ENCODE results near the gene DIPK2A.

Gene DIPK2A

DNA sequence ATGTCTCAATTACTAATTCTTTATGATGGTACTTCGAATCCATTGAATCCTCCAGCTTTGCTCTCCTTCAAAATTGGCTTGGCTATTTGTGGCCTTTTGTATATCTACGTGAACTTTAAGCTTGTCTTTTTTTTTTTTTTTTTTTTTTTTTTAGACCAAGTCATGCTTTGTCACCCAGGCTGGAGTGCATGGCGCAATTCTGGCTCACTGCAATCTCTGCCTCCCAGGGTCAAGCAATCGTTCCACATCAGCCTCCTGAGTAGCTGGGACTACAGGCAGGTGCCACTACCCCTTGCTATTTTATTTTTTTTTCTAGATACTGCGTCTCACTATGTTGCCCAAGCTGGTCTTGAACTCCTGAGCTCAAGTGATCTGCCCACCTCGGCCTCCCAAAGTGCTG lies 7.7 kb upstream of the DIPK2A start:
- Mint-ChIP-seq H3K36me3 (ENCODE audit: low read depth) (no peaks in the 10 kb centered on the region), H3K4me3 (no peak overlapping the region), H3K4me1 (ENCODE audit: low read depth) (no peaks in the 10 kb centered on the region), H3K27ac (no peak overlapping the region), H3K9me3 (peaks cover 7% of the 10 kb centered on the region), H3K27me3 (peaks cover 30% of the 10 kb centered on the region)
- DNase-seq = no peak

DNA sequence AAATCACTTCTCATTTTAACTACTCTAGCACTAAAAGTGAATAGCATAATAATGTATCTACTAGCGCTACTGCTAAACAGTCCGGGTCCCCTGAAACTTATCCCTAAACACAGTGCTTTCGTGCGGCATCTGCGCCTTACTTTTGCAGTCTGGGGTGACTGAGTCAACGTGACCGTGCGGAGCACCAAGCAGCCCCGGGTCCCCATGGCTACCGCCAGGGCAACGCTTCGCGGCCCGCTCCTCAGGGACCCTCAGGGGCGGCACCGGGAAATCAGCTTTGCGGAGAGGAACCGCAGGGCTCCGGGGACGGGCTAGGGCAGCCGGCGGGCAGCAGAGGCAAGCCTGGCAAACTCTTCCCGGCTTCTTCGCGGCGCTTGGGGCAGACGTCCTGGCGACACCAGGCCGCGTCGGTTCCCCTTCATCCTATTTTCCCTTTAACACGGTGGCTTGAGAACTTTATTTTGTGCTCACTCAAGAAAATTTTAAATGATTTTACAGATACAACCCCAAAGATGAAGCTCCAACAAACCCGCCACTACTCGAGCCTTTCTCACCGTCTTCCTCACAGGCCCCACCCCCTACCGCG lies 757 bp upstream of the DIPK2A start:
- Mint-ChIP-seq H3K27me3 (peaks cover 19% of the 10 kb centered on the region), H3K4me1 (ENCODE audit: low read depth) (peaks cover 25% of the 10 kb centered on the region), H3K36me3 (ENCODE audit: low read depth) (peaks cover 11% of the 10 kb centered on the region), H3K27ac (peak overlapping the region; percentile 99), H3K9me3 (no peaks in the 10 kb centered on the region), H3K4me3 (peak overlapping the region; percentile 88)
- peak; percentile 74 for DNase-seq

- H3K4me1 Mint-ChIP-seq (ENCODE audit: low read depth) = peaks cover 33% of the 10 kb centered on the region
- peak; percentile 80 for DNase-seq
- no peaks in the 10 kb centered on the region for H3K9me3 Mint-ChIP-seq
- H3K4me3 Mint-ChIP-seq = peak overlapping the region; percentile 88
- peaks cover 11% of the 10 kb centered on the region for H3K36me3 Mint-ChIP-seq (ENCODE audit: low read depth)
- H3K27me3 Mint-ChIP-seq = peaks cover 13% of the 10 kb centered on the region
- peak overlapping the region; percentile 99 for H3K27ac Mint-ChIP-seq
Measured at GRCh38 chr3:143972155-143972504, 507 bp downstream of the DIPK2A start.

DNA sequence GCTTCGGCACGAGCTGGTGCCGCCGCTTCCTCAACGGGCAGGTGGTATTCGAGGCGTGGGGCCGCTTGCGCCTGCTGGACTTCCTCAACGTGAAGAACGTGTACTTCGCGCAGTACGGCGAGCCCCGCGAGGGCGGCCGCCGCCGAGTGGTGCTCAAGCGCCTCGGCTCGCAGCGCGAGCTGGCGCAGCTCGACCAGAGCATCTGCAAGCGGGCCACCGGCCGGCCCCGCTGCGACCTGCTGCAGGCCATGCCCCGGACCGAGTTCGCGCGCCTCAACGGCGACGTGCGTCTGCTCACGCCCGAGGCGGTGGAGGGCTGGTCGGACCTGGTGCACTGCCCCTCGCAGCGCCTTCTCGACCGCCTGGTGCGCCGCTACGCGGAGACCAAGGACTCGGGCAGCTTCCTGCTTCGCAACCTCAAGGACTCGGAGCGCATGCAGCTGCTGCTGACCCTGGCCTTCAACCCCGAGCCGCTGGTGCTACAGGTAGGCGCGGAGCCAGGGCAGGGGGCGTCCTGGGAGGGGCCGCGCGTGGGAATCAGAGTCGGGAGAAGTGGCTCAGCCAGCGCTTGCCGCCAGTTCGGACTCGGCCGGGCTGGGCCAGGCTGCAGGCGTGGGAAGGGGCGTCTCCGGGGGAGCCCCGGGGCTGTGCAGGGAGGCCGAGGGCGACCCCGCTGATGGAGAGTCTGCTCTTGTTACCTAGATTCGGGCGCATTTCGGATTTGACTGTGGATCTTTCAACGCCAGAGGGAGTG lies 1.1 kb downstream of the DIPK2A start:
- Mint-ChIP-seq H3K27me3 (peaks cover 10% of the 10 kb centered on the region), H3K4me3 (peak overlapping the region; percentile 88), H3K9me3 (no peaks in the 10 kb centered on the region), H3K36me3 (ENCODE audit: low read depth) (peaks cover 11% of the 10 kb centered on the region), H3K27ac (peak overlapping the region; percentile 89), H3K4me1 (ENCODE audit: low read depth) (peaks cover 39% of the 10 kb centered on the region)
- peak; percentile 82 for DNase-seq

DNA sequence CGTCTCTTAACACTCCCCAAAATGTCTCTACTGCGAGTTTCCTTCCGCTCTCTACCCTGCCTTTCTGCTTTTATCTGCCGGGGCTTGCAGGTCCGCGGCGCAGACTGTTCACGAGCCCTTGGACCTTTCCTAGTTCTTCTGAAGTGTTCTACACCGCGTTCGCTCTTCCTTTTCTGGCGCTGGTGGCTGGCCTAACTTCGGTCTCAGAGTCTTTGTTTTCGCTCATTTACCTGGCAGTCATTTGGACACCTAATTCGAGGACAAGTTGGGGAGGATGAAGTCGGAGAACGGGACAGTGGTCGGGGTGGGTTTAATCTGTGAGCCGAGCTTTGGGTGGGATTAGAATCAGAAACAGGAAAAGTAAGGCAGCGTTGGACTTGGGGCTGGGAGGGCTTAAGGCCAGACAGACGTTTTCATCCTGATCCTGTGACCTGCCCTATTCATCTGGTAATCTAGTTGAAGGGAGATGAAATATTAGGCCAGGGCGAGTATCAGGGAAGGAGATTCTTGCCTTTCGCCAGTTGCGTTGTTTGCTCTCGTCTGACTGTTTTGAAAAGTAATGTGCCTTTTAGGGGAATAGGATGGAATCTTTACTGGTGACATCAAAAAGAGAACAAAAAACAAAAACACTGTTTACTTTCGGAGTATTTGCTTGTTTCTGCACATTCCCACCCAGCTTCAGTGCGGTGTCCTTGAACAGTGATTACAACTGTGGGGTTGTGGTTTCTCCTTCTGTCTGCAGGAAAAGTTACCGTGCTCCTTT lies 1.8 kb downstream of the DIPK2A start:
- Mint-ChIP-seq H3K27ac (peak overlapping the region; percentile 89), H3K4me1 (ENCODE audit: low read depth) (peaks cover 46% of the 10 kb centered on the region), H3K27me3 (peaks cover 10% of the 10 kb centered on the region), H3K9me3 (no peaks in the 10 kb centered on the region), H3K36me3 (ENCODE audit: low read depth) (peaks cover 11% of the 10 kb centered on the region), H3K4me3 (peak overlapping the region; percentile 88)
- DNase-seq = no peak

DNA sequence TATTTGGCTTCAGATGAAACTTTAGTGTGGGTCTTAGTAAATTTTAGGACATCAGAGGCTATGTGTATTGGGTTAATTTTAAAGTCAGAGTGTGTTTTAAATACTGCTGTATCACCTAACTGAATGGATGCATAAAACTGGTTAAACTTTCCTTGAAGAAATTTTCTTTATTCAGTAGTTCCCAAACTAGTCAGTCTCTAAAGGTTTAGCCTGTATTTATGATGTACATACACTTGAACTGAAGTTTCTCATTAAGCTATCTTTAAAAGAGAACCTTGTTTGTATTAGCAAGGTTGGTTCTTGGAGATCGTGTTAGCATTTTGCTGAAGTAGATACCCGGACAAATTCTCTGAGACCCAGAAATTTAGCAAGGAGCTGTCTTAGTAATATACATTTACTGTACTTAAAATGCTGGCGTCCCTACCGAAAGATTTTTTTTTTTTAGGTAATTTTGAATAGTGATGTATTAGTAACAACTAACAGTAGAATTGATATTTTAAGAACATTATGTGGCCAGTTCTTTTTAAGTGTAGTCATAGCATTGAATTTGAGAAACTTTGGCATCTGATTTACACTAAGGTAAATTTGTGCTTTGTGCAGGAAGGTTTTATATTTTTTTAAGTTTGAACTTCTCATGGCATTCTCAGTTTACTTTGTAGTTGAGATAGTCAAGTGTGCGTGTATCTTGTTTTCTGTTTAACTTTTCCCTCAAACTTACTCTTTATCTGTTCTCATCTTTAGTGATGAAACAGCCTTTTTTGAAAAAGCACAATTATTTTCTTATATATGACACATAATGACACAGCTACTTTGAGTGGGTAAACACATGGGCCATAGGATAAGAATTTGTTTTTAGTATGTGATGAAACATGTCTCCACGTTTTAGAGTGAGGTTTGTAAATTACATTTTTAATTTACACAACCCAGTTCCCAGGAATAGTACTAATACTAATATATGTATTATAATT lies 2.9 kb downstream of the DIPK2A start:
- Mint-ChIP-seq H3K4me1 (ENCODE audit: low read depth) (peaks cover 52% of the 10 kb centered on the region), H3K4me3 (peak overlapping the region; percentile 88), H3K27ac (no peak overlapping the region)

GRCh38 chr3:143975554-143976152 lies 4.0 kb downstream of the DIPK2A start:
- H3K27me3 Mint-ChIP-seq = no peaks in the 10 kb centered on the region
- H3K4me1 Mint-ChIP-seq (ENCODE audit: low read depth) = peaks cover 46% of the 10 kb centered on the region
- peaks cover 11% of the 10 kb centered on the region for H3K36me3 Mint-ChIP-seq (ENCODE audit: low read depth)
- no peak for DNase-seq
- no peak overlapping the region for H3K4me3 Mint-ChIP-seq
- no peak overlapping the region for H3K27ac Mint-ChIP-seq
- H3K9me3 Mint-ChIP-seq = no peaks in the 10 kb centered on the region

More for the DNA sequence above, 2.9 kb downstream of the DIPK2A start:
- Mint-ChIP-seq H3K36me3 (ENCODE audit: low read depth) (peaks cover 11% of the 10 kb centered on the region), H3K9me3 (no peaks in the 10 kb centered on the region), H3K27me3 (peaks cover 5% of the 10 kb centered on the region)
- no peak for DNase-seq

- H3K27ac Mint-ChIP-seq = no peak overlapping the region
- H3K36me3 Mint-ChIP-seq (ENCODE audit: low read depth) = peaks cover 17% of the 10 kb centered on the region
- no peak for DNase-seq
- H3K4me1 Mint-ChIP-seq (ENCODE audit: low read depth) = peaks cover 48% of the 10 kb centered on the region
- H3K27me3 Mint-ChIP-seq = no peaks in the 10 kb centered on the region
- no peak overlapping the region for H3K4me3 Mint-ChIP-seq
- no peaks in the 10 kb centered on the region for H3K9me3 Mint-ChIP-seq
Measured at GRCh38 chr3:143977341-143978262, 6.0 kb downstream of the DIPK2A start.

GRCh38 chr3:143978263-143978631 lies 6.6 kb downstream of the DIPK2A start:
- peaks cover 20% of the 10 kb centered on the region for H3K36me3 Mint-ChIP-seq (ENCODE audit: low read depth)
- no peak overlapping the region for H3K4me3 Mint-ChIP-seq
- no peak for DNase-seq
- H3K27me3 Mint-ChIP-seq = no peaks in the 10 kb centered on the region
- peaks cover 55% of the 10 kb centered on the region for H3K4me1 Mint-ChIP-seq (ENCODE audit: low read depth)
- H3K9me3 Mint-ChIP-seq = peaks cover 2% of the 10 kb centered on the region
- no peak overlapping the region for H3K27ac Mint-ChIP-seq

DNA sequence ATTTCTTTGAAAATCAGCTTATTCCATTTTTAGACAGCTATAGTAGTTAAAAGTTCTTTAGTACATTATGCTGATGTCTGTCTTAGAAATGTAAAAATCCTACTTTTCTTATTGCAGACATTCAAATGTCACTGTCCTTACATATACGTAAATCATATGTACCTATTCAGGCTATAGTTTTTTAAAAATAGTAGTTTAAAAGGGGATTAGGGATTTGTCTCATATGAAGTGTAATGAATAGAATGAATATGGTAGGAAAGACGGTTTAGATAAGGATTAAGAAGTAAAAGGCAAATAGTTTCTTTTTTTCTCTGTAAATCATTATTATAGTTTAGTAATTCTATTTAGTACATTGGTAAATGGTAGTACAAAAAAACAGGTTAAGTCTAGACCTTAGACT lies 7.4 kb downstream of the DIPK2A start:
- DNase-seq = no peak
- H3K9me3 Mint-ChIP-seq = peaks cover 5% of the 10 kb centered on the region
- H3K27me3 Mint-ChIP-seq = no peaks in the 10 kb centered on the region
- H3K36me3 Mint-ChIP-seq (ENCODE audit: low read depth) = peaks cover 16% of the 10 kb centered on the region
- no peak overlapping the region for H3K4me3 Mint-ChIP-seq
- no peak overlapping the region for H3K27ac Mint-ChIP-seq
- peaks cover 57% of the 10 kb centered on the region for H3K4me1 Mint-ChIP-seq (ENCODE audit: low read depth)

- peaks cover 56% of the 10 kb centered on the region for H3K4me1 Mint-ChIP-seq (ENCODE audit: low read depth)
- H3K36me3 Mint-ChIP-seq (ENCODE audit: low read depth) = peaks cover 16% of the 10 kb centered on the region
Measured at GRCh38 chr3:143979813-143980212, 8.2 kb downstream of the DIPK2A start.

DNA sequence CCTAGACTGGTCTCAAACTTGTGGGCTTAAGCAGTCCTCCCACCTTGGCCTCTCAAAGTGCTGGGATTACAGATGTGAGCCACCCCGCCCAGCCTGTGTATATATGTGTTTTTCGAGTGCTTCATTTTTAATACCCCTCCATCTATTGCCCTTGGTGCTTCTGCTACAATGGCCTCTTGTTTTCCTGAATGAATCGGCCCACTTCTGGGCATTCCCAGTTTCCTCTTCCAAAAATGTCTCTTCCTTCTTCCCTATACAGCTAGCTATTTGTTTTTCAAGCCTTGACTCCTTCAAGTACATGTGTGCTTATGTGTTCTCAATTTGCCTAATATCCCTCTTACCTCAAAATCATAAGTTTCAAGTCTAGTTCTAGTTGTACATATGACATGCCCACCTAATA lies 16.7 kb downstream of the DIPK2A start:
- Mint-ChIP-seq H3K4me1 (ENCODE audit: low read depth) (peaks cover 27% of the 10 kb centered on the region), H3K27ac (no peak overlapping the region), H3K27me3 (no peaks in the 10 kb centered on the region), H3K9me3 (peaks cover 2% of the 10 kb centered on the region), H3K4me3 (no peak overlapping the region), H3K36me3 (ENCODE audit: low read depth) (peaks cover 51% of the 10 kb centered on the region)
- DNase-seq = no peak

More at GRCh38 chr3:143979813-143980212, 8.2 kb downstream of the DIPK2A start:
- H3K27ac Mint-ChIP-seq = no peak overlapping the region
- H3K4me3 Mint-ChIP-seq = no peak overlapping the region
- H3K27me3 Mint-ChIP-seq = no peaks in the 10 kb centered on the region
- H3K9me3 Mint-ChIP-seq = peaks cover 5% of the 10 kb centered on the region
- no peak for DNase-seq

GRCh38 chr3:143989461-143989860 lies 17.8 kb downstream of the DIPK2A start:
- Mint-ChIP-seq H3K27ac (no peak overlapping the region), H3K9me3 (no peaks in the 10 kb centered on the region), H3K4me1 (ENCODE audit: low read depth) (peaks cover 19% of the 10 kb centered on the region), H3K4me3 (no peak overlapping the region), H3K36me3 (ENCODE audit: low read depth) (peaks cover 54% of the 10 kb centered on the region), H3K27me3 (no peaks in the 10 kb centered on the region)
- no peak for DNase-seq

Data from activated T-cell treated with anti-CD3 and anti-CD28 coated beads, Interleukin-2, amount 50 U/mL, for 24 hours (primary cell).